ENCODE measurements around the gene CTIF.

CTIF gene

DNA sequence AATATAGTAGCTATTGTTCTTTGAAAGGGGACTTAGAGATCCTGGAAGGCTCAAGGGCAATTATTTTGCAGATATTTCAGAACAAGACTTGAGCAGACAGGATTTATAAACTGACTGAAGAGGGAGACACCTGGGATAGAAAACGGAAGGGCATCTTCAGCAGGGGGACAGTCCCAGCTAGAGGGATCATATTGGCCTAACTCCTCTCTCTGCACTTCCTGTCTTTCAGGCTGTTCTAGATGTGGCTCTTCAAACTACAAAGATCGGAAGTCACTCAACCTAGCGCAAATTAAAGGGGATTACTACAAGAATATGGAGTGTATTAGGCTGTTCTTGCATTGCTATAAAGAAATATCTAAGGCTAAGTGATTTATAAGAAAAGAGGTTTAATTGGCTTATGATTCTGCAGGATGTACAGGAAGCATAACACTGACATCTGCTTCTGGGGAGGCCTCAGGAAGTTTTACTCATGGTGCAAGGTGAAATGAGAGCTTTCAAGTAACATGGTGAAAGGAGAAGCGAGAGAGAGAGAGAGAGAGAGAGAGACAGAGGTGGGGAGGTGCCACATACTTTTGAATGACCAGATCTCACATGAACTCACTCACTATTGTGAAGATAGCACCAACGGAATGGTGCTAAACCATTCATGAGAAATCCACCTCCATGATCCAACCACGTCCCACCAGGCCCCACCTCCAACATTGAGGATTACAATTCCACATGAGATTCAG lies 5.3 kb upstream of the CTIF start:
- DNase-seq (ENCODE audit: low read depth), result no peak

- DNase-seq (ENCODE audit: low read depth), result peak; percentile 74
These were observed 4.5 kb upstream of the CTIF start for GRCh38 chr18:48534364-48534763.

GRCh38 chr18:48535956-48536355 lies 2.9 kb upstream of the CTIF start:
- no peak for DNase-seq (ENCODE audit: low read depth)

DNA sequence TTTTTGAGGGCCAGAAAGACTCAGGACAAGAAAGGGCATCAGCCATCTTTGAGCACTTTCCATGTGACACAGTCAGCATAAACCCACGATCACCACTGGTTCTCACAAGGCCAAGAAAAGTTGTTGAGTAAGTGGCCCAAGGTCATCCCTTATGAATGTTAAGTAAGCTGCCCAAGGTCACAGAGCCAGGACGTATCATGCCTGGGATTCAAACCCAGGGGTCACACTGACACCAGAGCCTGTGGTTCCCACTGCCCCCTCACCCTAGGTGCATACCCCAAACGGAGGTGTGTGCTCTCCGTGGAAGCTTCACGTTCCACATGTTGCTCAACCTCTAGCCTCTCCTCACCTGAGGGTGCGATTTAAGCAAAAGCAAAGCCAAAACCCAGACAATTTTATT lies 2.3 kb upstream of the CTIF start:
- DNase-seq (ENCODE audit: low read depth), result no peak

GRCh38 chr18:48539406-48540250 lies 797 bp downstream of the CTIF start:
- DNase-seq (ENCODE audit: low read depth), result peak; percentile 34

GRCh38 chr18:48540251-48541025 lies 1.6 kb downstream of the CTIF start:
- DNase-seq (ENCODE audit: low read depth), result peak; percentile 58

- DNase-seq (ENCODE audit: low read depth), result peak; percentile 77
These were observed 2.4 kb downstream of the CTIF start for GRCh38 chr18:48541026-48541746.

DNA sequence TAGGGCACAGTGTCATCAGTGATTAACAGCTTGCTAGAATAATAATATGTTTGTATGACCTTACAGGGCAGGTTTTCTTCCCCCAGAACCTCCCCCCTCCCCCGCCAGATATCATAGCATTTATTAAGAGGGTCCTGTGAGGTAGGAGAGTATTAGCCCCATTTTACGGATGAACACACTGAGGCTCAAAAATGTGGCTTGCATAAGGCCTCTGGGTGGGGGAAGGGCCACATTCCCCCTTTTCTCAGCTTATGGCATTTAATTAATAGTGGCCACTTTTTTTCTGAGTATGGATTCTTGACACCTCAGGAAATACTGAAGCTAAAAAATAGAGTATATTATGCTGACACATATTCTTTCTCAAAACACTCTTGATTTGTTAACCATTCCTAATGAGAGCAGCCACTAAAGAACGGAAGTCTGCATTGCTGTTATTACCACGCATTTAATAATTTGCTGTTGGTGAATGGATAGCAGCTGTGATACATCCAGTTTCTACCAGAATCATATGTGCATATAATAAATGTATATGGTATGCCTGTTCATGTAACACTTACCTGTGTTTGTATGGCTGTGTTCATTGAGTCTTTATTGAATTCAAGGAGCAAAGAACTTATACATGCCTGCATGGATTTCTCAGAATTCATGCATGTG lies 3.0 kb downstream of the CTIF start:
- DNase-seq (ENCODE audit: low read depth), result no peak

GRCh38 chr18:48542513-48543181 lies 3.8 kb downstream of the CTIF start:
- no peak for DNase-seq (ENCODE audit: low read depth)

DNA sequence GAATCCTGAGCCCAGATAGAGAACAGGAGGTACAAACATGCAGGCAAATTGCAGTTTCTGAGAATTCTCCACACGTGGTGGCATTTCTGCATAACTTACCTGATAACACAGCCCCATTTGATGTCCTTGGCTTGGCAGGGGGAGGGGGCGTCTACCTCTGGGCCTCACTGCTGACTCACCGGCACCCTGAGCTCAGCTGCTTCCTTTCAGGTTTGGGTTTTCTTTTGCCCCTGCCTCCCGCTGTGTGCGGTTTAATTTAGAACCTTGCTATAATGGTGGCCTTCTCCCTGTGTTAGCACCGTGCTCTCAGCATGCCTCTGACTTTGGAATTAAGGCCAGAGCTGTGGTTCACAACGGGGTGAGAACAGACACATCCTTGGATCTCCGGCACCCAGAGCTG lies 4.4 kb downstream of the CTIF start:
- no peak for DNase-seq (ENCODE audit: low read depth)

GRCh38 chr18:48544116-48544515 lies 5.3 kb downstream of the CTIF start:
- DNase-seq (ENCODE audit: low read depth), result no peak

GRCh38 chr18:48544661-48545415 lies 6.0 kb downstream of the CTIF start:
- no peak for DNase-seq (ENCODE audit: low read depth)

- DNase-seq (ENCODE audit: low read depth), result peak; percentile 76
These were observed 7.0 kb downstream of the CTIF start for GRCh38 chr18:48545757-48546321.

DNA sequence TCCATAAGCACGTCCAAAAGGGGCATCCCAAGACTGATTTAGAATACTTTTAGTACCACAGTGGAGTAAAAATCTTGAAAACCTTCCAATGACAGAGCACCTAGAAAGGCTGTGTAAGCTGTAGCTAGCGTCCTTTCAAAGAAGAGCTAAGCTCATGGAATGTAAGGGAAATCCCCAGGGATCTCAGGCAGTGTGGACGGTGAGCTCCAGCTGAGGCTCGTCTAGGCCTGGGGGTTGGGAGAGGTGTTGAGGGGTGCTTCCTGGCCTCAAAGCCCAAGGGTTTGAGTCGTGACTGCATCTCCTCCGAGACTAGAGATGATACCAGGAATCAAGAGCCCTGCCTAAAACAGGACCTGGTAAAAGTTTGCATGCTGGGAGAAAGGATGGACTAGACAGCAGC lies 7.6 kb downstream of the CTIF start:
- DNase-seq (ENCODE audit: low read depth), result no peak

- no peak for DNase-seq (ENCODE audit: low read depth)
These were observed 8.7 kb downstream of the CTIF start for GRCh38 chr18:48547531-48547981.

DNA sequence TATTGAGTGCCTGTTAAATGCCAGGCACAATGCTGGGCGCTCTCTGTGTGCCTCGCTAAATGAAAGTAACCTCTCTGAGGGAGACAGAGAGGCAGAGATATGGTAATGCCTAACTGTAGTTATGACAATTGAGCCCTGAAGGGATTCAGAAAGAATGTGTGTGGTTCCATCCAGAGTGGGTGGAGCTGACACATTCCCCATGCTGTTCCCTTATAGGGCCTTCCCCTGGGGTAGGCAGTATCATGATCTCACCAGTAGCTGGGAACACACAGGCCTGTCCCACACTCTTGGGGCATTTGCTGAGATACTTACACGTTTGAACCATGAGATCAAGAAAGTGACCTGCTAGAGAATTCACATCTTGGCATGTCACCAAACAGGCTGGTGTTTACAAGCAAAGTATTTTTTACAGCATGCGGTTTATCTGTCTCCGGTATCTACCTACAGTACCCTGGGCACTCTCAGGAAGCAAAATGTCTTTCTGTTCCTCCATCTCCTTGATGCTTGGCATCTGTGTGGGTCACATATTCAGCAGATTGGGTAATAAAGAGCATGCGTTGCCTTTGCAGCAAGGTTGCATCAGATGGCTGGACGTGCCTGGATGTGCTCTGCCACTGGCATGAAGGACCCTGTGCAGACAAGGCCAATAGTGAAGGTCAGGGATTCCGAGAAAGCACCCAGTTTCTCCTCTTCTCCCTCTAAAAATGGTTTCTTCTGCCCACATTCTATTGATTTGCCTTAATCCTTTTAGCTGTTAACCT lies 9.4 kb downstream of the CTIF start:
- DNase-seq (ENCODE audit: low read depth), result peak; percentile 91

- DNase-seq (ENCODE audit: low read depth), result no peak
These were observed 10.1 kb downstream of the CTIF start for GRCh38 chr18:48548921-48549320.

DNA sequence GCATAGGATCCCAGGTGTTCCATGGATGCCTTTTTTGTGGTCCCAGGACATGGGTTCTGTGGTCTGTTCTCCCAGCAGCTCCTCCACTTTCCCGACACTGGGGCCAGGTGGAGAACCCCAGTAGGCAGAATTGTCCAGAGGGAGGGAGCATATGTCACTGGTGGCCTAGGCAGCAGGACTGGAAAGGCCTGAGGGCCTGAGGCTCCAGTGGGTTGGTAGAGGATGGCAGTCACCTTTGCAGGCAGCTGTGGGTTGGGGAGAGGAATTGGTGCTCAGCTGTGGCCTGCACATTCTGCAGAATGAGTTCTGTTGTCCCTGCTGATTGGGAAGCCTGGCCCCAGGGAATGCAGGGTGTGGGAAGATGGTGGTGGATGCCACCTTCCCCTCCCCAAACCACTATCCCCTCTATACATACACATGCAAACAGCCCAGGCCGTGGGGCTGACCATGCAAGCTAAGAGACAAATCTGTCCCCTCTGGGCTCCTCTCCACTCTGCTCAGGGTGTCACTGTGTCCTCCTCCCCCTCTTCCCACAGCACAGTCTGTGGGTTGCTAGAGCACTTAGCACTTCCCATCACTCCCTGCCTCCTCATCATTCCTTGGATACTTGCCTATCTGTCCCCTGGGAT lies 11.4 kb downstream of the CTIF start:
- DNase-seq (ENCODE audit: low read depth), result no peak

All from fibroblast of gingiva (primary cell).